Lung (tissue), 12 donors: ENCODE results near the gene MALT1. TPM values are rescaled to one million over a fixed set of nuclear protein-coding genes. Genes with fewer than 3 reads are reported as not detected.

Experiments used
- ATAC-seq: fragments of 200-7000 bp; cut with Tn5 transposase; one replicate; pipeline ENCODE4 v1.9.1; 2020; ENCODE audit warnings: moderate number of reproducible peaks; ENCODE audit not compliant: insufficient read depth, low FRiP score
- DNase-seq, 3 donors: peaks; one replicate each; pipeline ENCODE4 v3.0.0-alpha.2; 2013 to 2017
- H3K27ac ChIP-seq, 2 donors: one replicate each; pipeline ENCODE4 v1.5.1; 2013; ENCODE audit warnings: mild to moderate bottlenecking in 2 of 2, moderate library complexity in 2 of 2, control low read depth in 1 of 2, inconsistent platforms in 1 of 2, low read depth in 1 of 2, low read length in 1 of 2
- H3K27me3 ChIP-seq, 3 donors: one replicate each; pipeline ENCODE4 v1.5.1; 2013; ENCODE audit warnings: low read length in 2 of 3; ENCODE audit not compliant: control insufficient read depth in 3 of 3, insufficient read depth in 3 of 3
- H3K36me3 ChIP-seq, 4 donors: one replicate each; pipeline ENCODE4 v1.5.1; 2013; ENCODE audit warnings: low read length in 4 of 4, mild to moderate bottlenecking in 1 of 4, moderate library complexity in 1 of 4; ENCODE audit not compliant: control insufficient read depth in 4 of 4, insufficient read depth in 4 of 4
- H3K4me1 ChIP-seq, 5 donors: one replicate each; pipeline ENCODE4 v1.5.1; 2013; ENCODE audit warnings: low read length in 5 of 5, mild to moderate bottlenecking in 2 of 5, moderate library complexity in 1 of 5; ENCODE audit not compliant: control insufficient read depth in 5 of 5, insufficient read depth in 5 of 5
- H3K4me3 ChIP-seq: one replicate; pipeline ENCODE4 v1.5.1; 2013; ENCODE audit warnings: mild to moderate bottlenecking, control low read depth, moderate library complexity
- H3K9ac ChIP-seq, 2 donors: one replicate each; pipeline ENCODE4 v1.5.1; 2013; ENCODE audit warnings: low read length in 2 of 2, control low read depth in 1 of 2; ENCODE audit not compliant: insufficient read depth in 1 of 2
- H3K9me3 ChIP-seq, 4 donors: one replicate each; pipeline ENCODE4 v1.5.1; 2013; ENCODE audit warnings: low read length in 3 of 4, mild to moderate bottlenecking in 1 of 4, moderate library complexity in 1 of 4; ENCODE audit not compliant: control insufficient read depth in 4 of 4, insufficient read depth in 3 of 4
- CTCF ChIP-seq: IDR thresholded peaks from 2 replicates; pipeline ENCODE4 v1.5.1; 2012; ENCODE audit warnings: mild to moderate bottlenecking; ENCODE audit errors: control extremely low read depth, extremely low read depth
- WGBS, 2 donors: extraction: QIAGEN DNeasy Blood & Tissue Kit; methylation state at CpG; one replicate each; pipeline ENCODE4 v1.1.7; 2013; 5-methylcytosine and 5-hydroxymethylcytosine counted together
- polyA plus RNA-seq, 2 donors: library from polyadenylated mRNA; stranded (reverse); fragments of 200-250 nt; gene quantifications; one replicate each; pipeline ENCODE4 v1.2.1, GENCODE V29; 2013
- total RNA-seq, 2 donors: library from RNA; depleted of rRNA in 1 of 2; stranded (reverse); fragments of >200 nt in 1 of 2; gene quantifications; one replicate each; pipeline ENCODE4 v1.2.1, GENCODE V29; 2014 to 2021
- donor health status: control.
- donor health status: control.
- donor health status: Bipolar disorder and iron deficiency.
- donor health status: healthy.
- donor health status: DM: yes; HTN: yes; CAD: no.

The MALT1 gene
- total and polyA plus RNA-seq, 4 donors, result 6.1 to 35.6 (median 12.9) TPM

GRCh38 chr18:58787536-58788149, 116.4 kb downstream of the MALT1 start:
- H3K9ac ChIP-seq, result no peak overlapping the region
- no peaks in the 10 kb centered on the region for H3K27me3 ChIP-seq
- 82 to 86% methylated on average over 14 of the region's 14 CpGs for WGBS, 2 donors
- peaks cover 0 to 39% (median 19%) of the 10 kb centered on the region in 5 donors for H3K4me1 ChIP-seq
- no peak for ATAC-seq
- no peaks in the 10 kb centered on the region for H3K9me3 ChIP-seq
- DNase-seq, result peak in 2 of 3 donors; percentile 58 to 60
- no peak overlapping the region for H3K27ac ChIP-seq
- no peak overlapping the region for H3K4me3 ChIP-seq
- no peaks in the 10 kb centered on the region for H3K36me3 ChIP-seq
- no peak for TF ChIP-seq CTCF

GRCh38 chr18:58788470-58788869, 117.2 kb downstream of the MALT1 start:
- Histone ChIP-seq H3K27me3 (no peaks in the 10 kb centered on the region), H3K36me3 (no peaks in the 10 kb centered on the region), H3K4me3 (no peak overlapping the region), H3K9me3 (no peaks in the 10 kb centered on the region), H3K9ac (no peak overlapping the region), H3K27ac (peak overlapping the region; percentile 24 to 78), H3K4me1 (peaks cover 0 to 39% (median 21%) of the 10 kb centered on the region in 5 donors)
- 91 to 94% methylated on average over 3 of the region's 3 CpGs for WGBS, 2 donors
- TF ChIP-seq CTCF, result no peak
- ATAC-seq (no peak), DNase-seq (no peak)

- Histone ChIP-seq H3K9me3 (no peaks in the 10 kb centered on the region), H3K27me3 (no peaks in the 10 kb centered on the region), H3K4me1 (peaks cover 0 to 42% (median 22%) of the 10 kb centered on the region in 5 donors), H3K4me3 (no peak overlapping the region), H3K27ac (peak overlapping the region; percentile 26 to 78), H3K9ac (no peak overlapping the region), H3K36me3 (no peaks in the 10 kb centered on the region)
- 43 to 69% methylated on average over 11 of the region's 11 CpGs for WGBS, 2 donors
- ATAC-seq (no peak), DNase-seq (peak; percentile 85 to 91 (median 91))
- TF ChIP-seq CTCF, result no peak
These were observed 118.0 kb downstream of the MALT1 start for GRCh38 chr18:58788971-58789875.
